ENCODE results near the gene STIMATE. TPM values are rescaled to one million over a fixed set of nuclear protein-coding genes. Genes with fewer than 3 reads are reported as not detected.
A peak's percentile ranks its signal among the peaks of the same experiment; 100 is the strongest.

The STIMATE gene
- total and polyA plus RNA-seq, 12 donors = 4.0 to 9.7 (median 6.9) TPM

GRCh38 chr3:52831500-52832301, 65.6 kb downstream of the STIMATE start:
- TF ChIP-seq CTCF (IDR thresholded peaks at IDR 0.05) = no peak
- Histone ChIP-seq H3K27ac (peak overlapping the region in 8 of 10 donors; percentile 3 to 58 (median 34)), H3K4me1 (peaks cover 15 to 55% (median 38%) of the 10 kb centered on the region in 9 donors), H3K36me3 (peaks cover 0 to 24% (median 0%) of the 10 kb centered on the region in 9 donors), H3K9me3 (no peaks in the 10 kb centered on the region), H3K4me3 (peak overlapping the region in 1 of 10 donors; percentile 5), H3K27me3 (no peaks in the 10 kb centered on the region)
- DNase-seq = peak; percentile 41 to 54
- ATAC-seq = peak in 7 of 8 donors; percentile 2 to 45 (median 22)
- intact Hi-C loops (cut with DNase I) = loop anchor here in 1 of 10 donors (5.0 kb wide), 1 partner anchor 59 kb away; the partner anchor contains the start of gene NEK4
- 49 to 62% methylated on average over 21 of the region's 21 CpGs for WGBS, 2 donors

GRCh38 chr3:52830535-52831258, 66.7 kb downstream of the STIMATE start, which contains the start of gene ITIH4:
TSS of gene ITIH4 (minus strand) at chr3:52830672. CDS start at chr3:52830642, 30 bp downstream.
- no peak for DNase-seq
- Histone ChIP-seq H3K36me3 (peaks cover 0 to 21% (median 0%) of the 10 kb centered on the region in 9 donors), H3K4me1 (peaks cover 13 to 45% (median 29%) of the 10 kb centered on the region in 9 donors), H3K4me3 (no peak within 1 kb of the TSS), H3K9me3 (no peaks in the 10 kb centered on the region), H3K27me3 (no peaks in the 10 kb centered on the region), H3K27ac (peak within 1 kb of the TSS in 8 of 10 donors; percentile 3 to 58 (median 34))
- no peak for TF ChIP-seq CTCF (IDR thresholded peaks at IDR 0.05)
- intact Hi-C loops (cut with DNase I) = loop anchor here in 1 of 10 donors (5.0 kb wide), 1 partner anchor 58 kb away; the partner anchor contains the start of gene NEK4
- 80 to 83% methylated on average over 16 of the region's 16 CpGs for WGBS, 2 donors
- no peak for ATAC-seq

- Histone ChIP-seq H3K9me3 (no peaks in the 10 kb centered on the region), H3K27me3 (no peaks in the 10 kb centered on the region), H3K4me3 (no peak overlapping the region), H3K36me3 (peaks cover 0 to 28% (median 0%) of the 10 kb centered on the region in 9 donors), H3K4me1 (peaks cover 8 to 38% (median 22%) of the 10 kb centered on the region in 9 donors), H3K27ac (no peak overlapping the region)
- WGBS, 2 donors = 93 to 94% methylated on average over 10 of the region's 10 CpGs
- TF ChIP-seq CTCF (IDR thresholded peaks at IDR 0.05) = no peak
- intact Hi-C loops (cut with DNase I) = loop anchor here in 1 of 10 donors (5.0 kb wide), 1 partner anchor 58 kb away; the partner anchor contains the start of gene NEK4
- DNase-seq = no peak
- no peak for ATAC-seq
Observed at GRCh38 chr3:52829906-52830463, 67.4 kb downstream of the STIMATE start.

GRCh38 chr3:52829482-52829881, 67.9 kb downstream of the STIMATE start:
- Histone ChIP-seq H3K4me3 (no peak overlapping the region), H3K36me3 (peaks cover 0 to 33% (median 0%) of the 10 kb centered on the region in 9 donors), H3K4me1 (peaks cover 6 to 34% (median 20%) of the 10 kb centered on the region in 9 donors), H3K27me3 (no peaks in the 10 kb centered on the region), H3K9me3 (no peaks in the 10 kb centered on the region), H3K27ac (no peak overlapping the region)
- 89 to 98% methylated on average over 3 of the region's 3 CpGs for WGBS, 2 donors
- no peak for TF ChIP-seq CTCF (IDR thresholded peaks at IDR 0.05)
- DNase-seq (no peak), ATAC-seq (no peak)
- intact Hi-C loops (cut with DNase I) = no loop called here
